ENCODE results near the gene TEX54.

Gene TEX54

DNA sequence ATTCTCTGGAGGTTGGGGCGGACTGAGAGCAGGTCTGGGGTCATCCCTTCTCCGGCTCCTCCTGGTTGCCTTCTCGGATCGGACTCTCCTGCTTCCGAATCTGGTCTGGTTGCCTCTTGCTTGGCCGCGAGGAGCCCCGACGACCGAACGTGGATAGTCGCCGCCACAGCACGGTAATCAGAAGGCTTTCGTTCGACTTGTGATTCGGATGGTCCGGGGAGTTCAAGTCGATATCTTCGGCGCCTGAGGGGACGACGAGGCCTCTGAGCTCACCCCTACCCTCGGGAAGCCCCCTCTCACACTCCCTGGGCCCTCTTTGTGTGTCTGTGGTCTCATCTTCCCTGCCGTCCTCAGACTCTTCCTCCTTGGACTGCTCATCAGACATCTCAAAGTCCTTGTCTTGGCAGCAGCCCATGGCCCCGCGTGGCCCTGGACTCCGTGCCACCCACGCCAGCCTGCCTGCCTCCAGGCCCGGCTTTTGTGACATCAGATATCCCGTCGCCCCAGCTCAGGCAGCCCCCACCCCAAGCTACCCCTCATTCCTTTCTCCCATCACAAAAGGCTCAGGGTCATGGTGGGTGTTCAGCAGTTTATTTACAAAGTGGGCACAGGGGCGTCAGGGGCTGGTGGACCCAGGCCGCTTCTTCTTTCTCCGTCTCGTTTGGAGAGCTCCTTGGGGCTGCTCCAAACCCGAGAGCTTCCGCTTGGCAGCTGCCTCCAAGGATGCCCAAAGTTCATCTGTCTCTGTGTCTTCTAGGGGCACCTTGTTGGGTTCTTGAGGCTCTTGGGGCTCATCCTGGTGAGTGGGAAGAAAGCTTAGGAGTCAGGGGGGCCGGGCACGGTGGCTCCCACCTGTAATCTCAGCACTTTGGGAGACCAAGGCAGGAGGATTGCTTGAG, at the start of gene TEX54:
TEX54 (minus strand) TSS at position 506 of the 899 bp plus-strand sequence.
- no peak for DNase-seq (ENCODE audit: low read depth)

DNA sequence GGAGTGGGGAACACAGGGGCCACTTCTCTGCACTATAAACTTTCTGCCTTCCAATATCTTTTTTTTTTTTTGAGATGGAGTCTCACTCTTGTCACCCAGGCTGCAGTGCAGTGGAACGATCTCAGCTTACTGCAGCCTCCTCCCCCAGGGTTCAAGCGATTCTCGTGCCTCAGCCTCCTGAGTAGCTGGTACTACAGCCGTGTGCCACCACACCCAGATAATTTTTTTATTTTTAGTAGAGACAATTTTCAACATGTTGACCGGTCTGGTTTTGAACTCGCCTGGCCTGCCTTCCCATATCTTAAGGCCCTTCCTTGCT, 49.7 kb upstream of the TEX54 start:
- TF ChIP-seq, protein P1, sequence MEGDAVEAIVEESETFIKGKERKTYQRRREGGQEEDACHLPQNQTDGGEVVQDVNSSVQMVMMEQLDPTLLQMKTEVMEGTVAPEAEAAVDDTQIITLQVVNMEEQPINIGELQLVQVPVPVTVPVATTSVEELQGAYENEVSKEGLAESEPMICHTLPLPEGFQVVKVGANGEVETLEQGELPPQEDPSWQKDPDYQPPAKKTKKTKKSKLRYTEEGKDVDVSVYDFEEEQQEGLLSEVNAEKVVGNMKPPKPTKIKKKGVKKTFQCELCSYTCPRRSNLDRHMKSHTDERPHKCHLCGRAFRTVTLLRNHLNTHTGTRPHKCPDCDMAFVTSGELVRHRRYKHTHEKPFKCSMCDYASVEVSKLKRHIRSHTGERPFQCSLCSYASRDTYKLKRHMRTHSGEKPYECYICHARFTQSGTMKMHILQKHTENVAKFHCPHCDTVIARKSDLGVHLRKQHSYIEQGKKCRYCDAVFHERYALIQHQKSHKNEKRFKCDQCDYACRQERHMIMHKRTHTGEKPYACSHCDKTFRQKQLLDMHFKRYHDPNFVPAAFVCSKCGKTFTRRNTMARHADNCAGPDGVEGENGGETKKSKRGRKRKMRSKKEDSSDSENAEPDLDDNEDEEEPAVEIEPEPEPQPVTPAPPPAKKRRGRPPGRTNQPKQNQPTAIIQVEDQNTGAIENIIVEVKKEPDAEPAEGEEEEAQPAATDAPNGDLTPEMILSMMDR (IDR thresholded peaks at IDR 0.05; ENCODE audit: low read depth, low read length, missing control alignments) = no peak
- DNase-seq (ENCODE audit: low read depth) = no peak
- H3K4me3 ChIP-seq (ENCODE audit: low read depth, low read length) = peak overlapping the region; percentile 87

More for the DNA sequence above, at the start of gene TEX54:
- TF ChIP-seq, protein P1 (IDR thresholded peaks at IDR 0.05; ENCODE audit: low read depth, low read length, missing control alignments) = no peak
- H3K4me3 ChIP-seq (ENCODE audit: low read depth, low read length) = peak within 1 kb of the TSS; percentile 85

DNA sequence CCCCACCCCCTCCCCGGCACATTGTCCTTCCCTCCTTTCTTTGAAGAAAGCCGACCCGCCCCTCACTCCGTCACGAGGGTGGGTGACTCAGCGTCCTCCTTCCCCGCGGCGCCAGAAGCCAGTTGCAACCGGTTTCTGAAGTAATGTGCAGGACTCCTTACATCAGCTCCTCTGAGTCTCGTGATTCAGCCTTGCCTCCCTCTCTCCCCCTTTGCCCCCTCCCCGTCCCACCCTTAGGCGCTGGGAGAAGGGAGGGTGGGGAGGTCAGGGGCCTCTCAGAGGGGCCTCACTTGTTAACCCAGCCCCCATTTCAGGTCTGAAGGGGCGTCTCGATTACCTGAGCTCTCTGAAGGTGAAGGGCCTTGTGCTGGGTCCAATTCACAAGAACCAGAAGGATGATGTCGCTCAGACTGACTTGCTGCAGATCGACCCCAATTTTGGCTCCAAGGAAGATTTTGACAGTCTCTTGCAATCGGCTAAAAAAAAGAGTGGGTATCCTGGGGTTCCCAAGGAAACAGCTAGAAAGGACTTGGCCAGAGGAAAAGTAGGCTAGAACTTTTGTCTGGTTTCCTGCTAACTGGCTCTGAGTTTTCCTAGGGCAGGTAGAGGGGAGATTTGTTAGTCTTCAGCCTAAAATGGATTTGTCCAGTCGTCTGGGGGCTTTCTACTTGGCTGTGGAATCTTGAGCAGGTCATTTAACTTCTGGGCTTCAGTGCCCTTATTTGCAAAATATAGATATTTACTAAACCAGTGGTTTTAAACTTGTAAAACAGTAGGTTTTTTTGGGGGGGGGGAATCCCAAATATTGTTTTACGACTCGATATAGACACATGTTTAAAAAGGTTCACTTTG, 49.2 kb upstream of the TEX54 start:
- TF ChIP-seq, protein P1 (IDR thresholded peaks at IDR 0.05; ENCODE audit: low read depth, low read length, missing control alignments) = no peak
- DNase-seq (ENCODE audit: low read depth) = peak; percentile 59
- peak overlapping the region; percentile 87 for H3K4me3 ChIP-seq (ENCODE audit: low read depth, low read length)

DNA sequence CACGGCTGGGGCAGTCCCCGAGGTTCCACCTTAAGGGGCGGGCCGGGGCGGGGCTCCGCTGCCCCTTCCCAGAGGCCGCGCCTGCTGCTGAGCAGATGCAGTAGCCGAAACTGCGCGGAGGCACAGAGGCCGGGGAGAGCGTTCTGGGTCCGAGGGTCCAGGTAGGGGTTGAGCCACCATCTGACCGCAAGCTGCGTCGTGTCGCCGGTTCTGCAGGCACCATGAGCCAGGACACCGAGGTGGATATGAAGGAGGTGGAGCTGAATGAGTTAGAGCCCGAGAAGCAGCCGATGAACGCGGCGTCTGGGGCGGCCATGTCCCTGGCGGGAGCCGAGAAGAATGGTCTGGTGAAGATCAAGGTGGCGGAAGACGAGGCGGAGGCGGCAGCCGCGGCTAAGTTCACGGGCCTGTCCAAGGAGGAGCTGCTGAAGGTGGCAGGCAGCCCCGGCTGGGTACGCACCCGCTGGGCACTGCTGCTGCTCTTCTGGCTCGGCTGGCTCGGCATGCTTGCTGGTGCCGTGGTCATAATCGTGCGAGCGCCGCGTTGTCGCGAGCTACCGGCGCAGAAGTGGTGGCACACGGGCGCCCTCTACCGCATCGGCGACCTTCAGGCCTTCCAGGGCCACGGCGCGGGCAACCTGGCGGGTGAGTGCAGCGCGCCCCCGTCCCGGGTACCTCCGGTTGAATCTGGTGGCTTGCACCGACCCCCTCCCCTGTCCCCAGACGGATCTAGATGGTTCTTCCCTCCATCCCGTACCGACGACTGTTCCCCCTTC, 48.4 kb upstream of the TEX54 start, which contains the start of gene SLC3A2:
SLC3A2 (plus strand) TSS at position 94 of the 776 bp plus-strand sequence; CDS start at position 222, 128 bp downstream.
- TF ChIP-seq, protein P1 (IDR thresholded peaks at IDR 0.05; ENCODE audit: low read depth, low read length, missing control alignments) = peak; percentile 84
- peak; percentile 57 for DNase-seq (ENCODE audit: low read depth)

DNA sequence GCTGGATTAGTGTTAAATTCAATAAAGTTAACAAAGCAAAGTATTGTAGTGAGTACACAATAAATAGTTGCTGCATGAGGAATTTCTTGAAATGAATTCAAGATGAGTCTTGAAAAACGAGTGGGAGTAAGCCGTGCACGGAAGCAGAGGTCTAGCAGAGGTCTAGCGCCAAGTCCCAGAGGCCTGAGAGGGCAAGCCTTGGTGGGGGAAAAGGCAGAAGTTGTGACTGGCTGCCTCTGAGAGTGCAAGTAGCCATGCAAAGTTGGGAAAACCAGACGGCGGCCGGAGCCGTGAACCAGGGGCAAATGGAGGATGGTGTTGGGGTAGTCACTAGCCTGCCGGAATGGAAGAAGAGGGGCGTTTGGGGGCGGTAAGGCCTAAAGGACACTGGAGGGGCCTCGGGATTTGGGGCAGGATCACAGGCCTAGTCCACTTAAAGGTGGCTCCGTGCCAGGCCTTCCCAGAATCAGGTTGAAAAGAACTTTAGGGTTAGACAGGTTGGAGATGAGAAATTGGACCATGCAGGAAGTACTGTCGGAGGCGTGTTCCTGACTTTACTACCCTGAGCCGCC, 47.7 kb upstream of the TEX54 start:
- H3K4me3 ChIP-seq (ENCODE audit: low read depth, low read length) = peak overlapping the region; percentile 87
- TF ChIP-seq, protein P1 (IDR thresholded peaks at IDR 0.05; ENCODE audit: low read depth, low read length, missing control alignments) = no peak
- DNase-seq (ENCODE audit: low read depth) = no peak

More for the DNA sequence above, 48.4 kb upstream of the TEX54 start, which contains the start of gene SLC3A2:
- peak within 1 kb of the TSS; percentile 87 for H3K4me3 ChIP-seq (ENCODE audit: low read depth, low read length)
